D721Med (cell line): ENCODE data around the gene EDNRB.

Experiments used
- DNase-seq: peaks from one replicate; pipeline ENCODE4 v3.0.0; 2011; ENCODE audit warnings: low spot score; ENCODE audit not compliant: insufficient read length
- FAIRE-seq: peaks from 2 replicates; lab custom pipeline; 2011; peaks lifted over from hg19 to GRCh38; lab: Jason Lieb, UNC
- TF ChIP-seq, protein P1 (sequence below): IDR thresholded peaks from 2 replicates; pipeline ENCODE4 v1.5.1; 2012; ENCODE audit warnings: mild to moderate bottlenecking, control low read depth; ENCODE audit not compliant: insufficient read depth; ENCODE audit errors: missing control alignments

Gene EDNRB

DNA sequence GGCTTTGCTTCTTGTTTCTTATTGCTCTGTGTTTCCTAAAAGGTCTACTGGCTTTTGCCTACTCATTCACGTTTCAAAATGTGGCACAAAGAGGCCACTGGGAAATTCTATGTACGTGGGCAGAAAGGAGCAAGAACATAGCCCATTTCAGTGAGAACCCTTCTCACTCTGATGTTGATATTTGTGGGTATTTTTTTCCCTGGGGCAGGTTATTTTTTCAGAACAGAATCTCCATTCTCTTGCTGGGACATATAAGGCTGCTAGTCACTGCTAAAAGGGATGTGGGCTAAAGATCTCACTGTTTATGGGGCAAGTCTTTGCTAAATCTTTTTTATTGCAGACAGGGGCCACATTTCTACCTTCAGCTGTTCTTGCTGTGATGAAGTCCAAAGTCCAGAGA is 27.1 kb downstream of the EDNRB start:
- FAIRE-seq (no peak), DNase-seq (no peak)
- TF ChIP-seq, protein P1, sequence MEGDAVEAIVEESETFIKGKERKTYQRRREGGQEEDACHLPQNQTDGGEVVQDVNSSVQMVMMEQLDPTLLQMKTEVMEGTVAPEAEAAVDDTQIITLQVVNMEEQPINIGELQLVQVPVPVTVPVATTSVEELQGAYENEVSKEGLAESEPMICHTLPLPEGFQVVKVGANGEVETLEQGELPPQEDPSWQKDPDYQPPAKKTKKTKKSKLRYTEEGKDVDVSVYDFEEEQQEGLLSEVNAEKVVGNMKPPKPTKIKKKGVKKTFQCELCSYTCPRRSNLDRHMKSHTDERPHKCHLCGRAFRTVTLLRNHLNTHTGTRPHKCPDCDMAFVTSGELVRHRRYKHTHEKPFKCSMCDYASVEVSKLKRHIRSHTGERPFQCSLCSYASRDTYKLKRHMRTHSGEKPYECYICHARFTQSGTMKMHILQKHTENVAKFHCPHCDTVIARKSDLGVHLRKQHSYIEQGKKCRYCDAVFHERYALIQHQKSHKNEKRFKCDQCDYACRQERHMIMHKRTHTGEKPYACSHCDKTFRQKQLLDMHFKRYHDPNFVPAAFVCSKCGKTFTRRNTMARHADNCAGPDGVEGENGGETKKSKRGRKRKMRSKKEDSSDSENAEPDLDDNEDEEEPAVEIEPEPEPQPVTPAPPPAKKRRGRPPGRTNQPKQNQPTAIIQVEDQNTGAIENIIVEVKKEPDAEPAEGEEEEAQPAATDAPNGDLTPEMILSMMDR: no peak

DNA sequence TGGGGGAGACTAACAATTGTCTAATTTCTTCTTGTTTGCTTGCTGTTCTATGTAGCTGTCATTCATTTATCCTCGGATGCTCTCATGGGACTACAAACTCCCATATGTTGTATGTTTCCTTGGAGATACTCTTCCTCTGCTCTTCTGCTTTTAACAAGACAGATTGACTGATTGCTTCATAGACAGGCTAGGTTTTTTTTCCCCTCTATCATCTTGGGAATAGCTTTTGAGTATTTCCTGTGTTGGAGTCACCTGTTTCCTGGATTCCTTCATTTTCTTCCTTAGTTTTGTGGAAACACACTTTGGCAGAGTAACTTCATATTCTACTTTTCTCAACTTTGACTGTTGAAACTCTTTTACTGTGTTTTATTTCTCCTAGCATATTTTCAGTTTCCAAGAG is 27.6 kb downstream of the EDNRB start:
- DNase-seq: no peak
- no peak for FAIRE-seq
- TF ChIP-seq, protein P1: no peak

DNA sequence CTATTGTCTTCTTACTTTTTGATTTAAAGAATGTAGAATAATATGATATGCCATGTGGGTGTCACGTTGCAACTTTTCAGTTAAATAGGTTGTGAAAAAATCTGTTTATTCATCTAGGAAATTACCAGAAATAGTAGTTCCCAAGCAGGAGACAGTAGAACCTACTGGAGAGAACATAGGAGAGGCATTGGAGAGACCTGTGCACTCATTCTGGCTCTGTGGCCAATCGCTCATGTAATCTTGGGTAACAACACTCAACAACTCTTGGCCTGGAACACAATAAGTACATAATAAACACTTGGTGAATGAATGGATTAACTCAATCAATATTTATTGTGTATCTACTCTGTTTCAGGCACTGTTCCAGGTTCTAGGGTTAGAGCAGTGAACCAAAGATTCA is 35.3 kb downstream of the EDNRB start:
- FAIRE-seq: no peak
- DNase-seq: no peak
- TF ChIP-seq, protein P1: no peak

DNA sequence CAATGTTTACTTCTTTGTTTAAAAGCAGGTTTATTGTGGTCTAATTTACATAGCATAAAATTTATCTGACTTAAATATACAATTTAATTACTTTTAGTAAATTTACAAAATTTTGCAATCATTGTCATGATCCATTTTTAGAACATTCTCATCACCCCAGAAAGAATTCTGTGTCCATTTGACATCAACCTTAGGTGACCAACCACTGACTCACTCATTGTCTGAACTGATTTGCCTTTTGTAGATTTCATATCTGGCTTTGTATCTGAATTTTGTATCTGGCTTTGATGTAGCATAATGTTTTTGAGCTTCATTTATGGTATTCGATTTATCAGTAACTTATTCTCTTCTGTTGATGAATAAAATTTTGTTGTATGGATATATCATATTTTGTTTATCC is 40.4 kb downstream of the EDNRB start:
- DNase-seq: no peak

DNA sequence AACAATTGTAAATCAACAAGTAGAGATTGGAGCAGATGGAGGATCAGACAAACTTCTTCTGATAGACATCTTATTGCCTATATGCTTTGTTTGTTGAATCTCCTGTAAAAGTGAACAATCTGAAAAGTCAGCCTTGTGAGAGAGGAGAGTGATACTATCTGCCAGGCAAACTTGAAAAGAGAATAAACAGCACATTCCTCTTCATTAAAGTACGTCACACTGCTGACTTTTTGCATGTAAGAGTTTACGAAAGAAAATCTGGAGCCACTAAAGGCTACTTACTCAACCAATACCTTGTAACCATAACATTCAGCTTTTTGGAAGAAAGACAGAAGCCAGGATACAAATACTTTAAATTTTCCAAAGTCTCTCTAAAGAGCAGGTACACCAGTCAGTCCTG is 42.5 kb downstream of the EDNRB start:
- FAIRE-seq (no peak), DNase-seq (no peak)
- TF ChIP-seq, protein P1: no peak

More for the DNA sequence above, 40.4 kb downstream of the EDNRB start:
- TF ChIP-seq, protein P1: no peak
- FAIRE-seq: no peak

DNA sequence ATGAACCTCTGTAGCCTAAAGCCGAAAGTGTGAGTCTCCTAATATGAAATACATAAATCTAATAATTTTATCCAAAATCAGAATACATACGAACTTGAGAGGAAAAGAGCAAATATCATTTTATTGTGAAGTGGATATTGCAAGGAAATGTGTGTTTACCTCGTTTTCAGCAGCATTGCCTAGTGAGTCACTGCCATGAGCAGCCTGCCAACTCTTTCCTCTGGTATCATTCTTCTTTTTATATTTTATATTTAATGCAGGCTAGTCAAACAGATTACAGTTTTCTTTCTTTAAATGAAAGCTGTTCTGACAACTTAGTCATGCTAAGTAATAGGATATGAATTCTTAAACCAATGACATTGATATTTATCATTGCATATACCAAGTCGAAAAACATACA is 44.2 kb downstream of the EDNRB start:
- no peak for FAIRE-seq
- no peak for DNase-seq
- TF ChIP-seq, protein P1: no peak

DNA sequence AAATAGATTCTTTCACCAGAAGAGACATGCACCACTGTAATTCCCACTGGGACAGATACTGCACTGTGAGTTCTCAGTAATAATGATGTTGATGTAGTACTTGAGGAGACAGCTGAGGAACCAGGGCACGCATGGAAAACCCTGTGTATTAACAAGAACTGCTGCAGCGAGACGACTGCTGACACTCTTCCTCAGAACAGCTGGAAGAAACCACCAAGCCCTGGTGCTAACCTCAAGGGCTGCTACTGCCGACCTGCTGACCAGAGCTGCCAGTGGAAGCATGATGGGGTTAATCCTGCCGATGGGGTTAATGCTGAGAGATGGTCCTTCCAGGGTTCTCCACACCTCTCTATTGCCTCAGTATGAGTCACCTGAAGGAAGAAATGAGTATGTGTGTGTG is 45.6 kb downstream of the EDNRB start:
- FAIRE-seq: no peak
- TF ChIP-seq, protein P1: no peak
- DNase-seq: no peak
